Astrocyte (in vitro differentiated cells and primary cell): Measurements from ENCODE around the gene RPS2. TPM values are rescaled to one million over a fixed set of nuclear protein-coding genes. Genes with fewer than 3 reads are reported as not detected.

Experiments used
- DNase-seq: peaks from one replicate; pipeline ENCODE4 v3.0.0-alpha.2; 2010; ENCODE audit warnings: low read depth
- FAIRE-seq: peaks from 2 replicates; lab custom pipeline; 2011; peaks lifted over from hg19 to GRCh38; lab: Jason Lieb, UNC
- H2AFZ ChIP-seq: 2 replicates; pipeline ENCODE4 v1.6.0; 2012; ENCODE audit warnings: low read depth, low read length, inconsistent platforms
- H3K27ac ChIP-seq: 2 replicates; pipeline ENCODE4 v1.5.1; 2011; ENCODE audit warnings: low read depth, low read length, inconsistent platforms
- H3K27me3 ChIP-seq: 2 replicates; pipeline ENCODE4 v1.6.0; 2011; ENCODE audit warnings: low read length, inconsistent platforms; ENCODE audit not compliant: insufficient read depth
- H3K36me3 ChIP-seq: 2 replicates; pipeline ENCODE4 v1.5.1; 2011; ENCODE audit warnings: low read length, inconsistent platforms; ENCODE audit not compliant: insufficient read depth
- H3K4me1 ChIP-seq: 2 replicates; pipeline ENCODE4 v1.5.1; 2011; ENCODE audit warnings: low read length, inconsistent platforms; ENCODE audit not compliant: insufficient read depth
- H3K4me2 ChIP-seq: 2 replicates; pipeline ENCODE4 v1.6.0; 2012; ENCODE audit warnings: low read length, inconsistent platforms
- H3K4me3 ChIP-seq: 2 replicates; pipeline ENCODE4 v1.5.1; 2011; ENCODE audit warnings: low read depth, mild to moderate bottlenecking, low read length, inconsistent platforms; ENCODE audit not compliant: insufficient read depth
- H3K79me2 ChIP-seq: 2 replicates; pipeline ENCODE4 v1.6.0; 2012; ENCODE audit warnings: mild to moderate bottlenecking, low read length, inconsistent platforms; ENCODE audit not compliant: insufficient read depth
- H3K9ac ChIP-seq: 2 replicates; pipeline ENCODE4 v1.6.0; 2012; ENCODE audit warnings: mild to moderate bottlenecking, low read length, inconsistent platforms
- H3K9me3 ChIP-seq: 2 replicates; pipeline ENCODE4 v1.5.1; 2012; ENCODE audit warnings: low read depth, mild to moderate bottlenecking, low read length, inconsistent platforms; ENCODE audit not compliant: insufficient read depth
- H4K20me1 ChIP-seq: 2 replicates; pipeline ENCODE4 v1.6.0; 2012; ENCODE audit warnings: low read length, inconsistent platforms; ENCODE audit not compliant: insufficient read depth
- H3K27ac Mint-ChIP-seq: one replicate; pipeline ENCODE4 v1.8.0; 2021; ENCODE audit warnings: mild to moderate bottlenecking, mixed read lengths; ENCODE audit not compliant: unreplicated experiment
- H3K27me3 Mint-ChIP-seq: one replicate; pipeline ENCODE4 v1.8.0; 2021; ENCODE audit warnings: low read depth, mixed read lengths; ENCODE audit not compliant: unreplicated experiment
- H3K36me3 Mint-ChIP-seq: one replicate; pipeline ENCODE4 v1.8.0; 2021; ENCODE audit warnings: low read depth, mixed read lengths; ENCODE audit not compliant: unreplicated experiment
- H3K4me1 Mint-ChIP-seq: one replicate; pipeline ENCODE4 v1.8.0; 2021; ENCODE audit warnings: low read depth, mixed read lengths; ENCODE audit not compliant: unreplicated experiment
- H3K4me3 Mint-ChIP-seq: one replicate; pipeline ENCODE4 v1.8.0; 2021; ENCODE audit warnings: mild to moderate bottlenecking, moderate library complexity, mixed read lengths; ENCODE audit not compliant: unreplicated experiment
- H3K9me3 Mint-ChIP-seq: one replicate; pipeline ENCODE4 v1.8.0; 2021; ENCODE audit warnings: mild to moderate bottlenecking, mixed read lengths; ENCODE audit not compliant: unreplicated experiment
- EZH2 ChIP-seq: IDR thresholded peaks from 2 replicates; pipeline ENCODE4 v1.6.1; 2012; ENCODE audit warnings: mild to moderate bottlenecking, low read length, inconsistent platforms; ENCODE audit not compliant: insufficient read depth
- total RNA-seq: library from RNA; stranded (reverse); gene quantifications from 2 replicates; pipeline ENCODE4 v1.2.1, GENCODE V29; 2021
- TF ChIP-seq, protein P1 (sequence below): IDR thresholded peaks from 2 replicates; pipeline ENCODE4 v1.5.1; 2011; ENCODE audit warnings: low read depth, mild to moderate bottlenecking, inconsistent platforms, low read length, moderate library complexity; ENCODE audit not compliant: insufficient read depth

The RPS2 gene
- total RNA-seq, 1 donor from 2014 or later, result 2,534 TPM

DNA sequence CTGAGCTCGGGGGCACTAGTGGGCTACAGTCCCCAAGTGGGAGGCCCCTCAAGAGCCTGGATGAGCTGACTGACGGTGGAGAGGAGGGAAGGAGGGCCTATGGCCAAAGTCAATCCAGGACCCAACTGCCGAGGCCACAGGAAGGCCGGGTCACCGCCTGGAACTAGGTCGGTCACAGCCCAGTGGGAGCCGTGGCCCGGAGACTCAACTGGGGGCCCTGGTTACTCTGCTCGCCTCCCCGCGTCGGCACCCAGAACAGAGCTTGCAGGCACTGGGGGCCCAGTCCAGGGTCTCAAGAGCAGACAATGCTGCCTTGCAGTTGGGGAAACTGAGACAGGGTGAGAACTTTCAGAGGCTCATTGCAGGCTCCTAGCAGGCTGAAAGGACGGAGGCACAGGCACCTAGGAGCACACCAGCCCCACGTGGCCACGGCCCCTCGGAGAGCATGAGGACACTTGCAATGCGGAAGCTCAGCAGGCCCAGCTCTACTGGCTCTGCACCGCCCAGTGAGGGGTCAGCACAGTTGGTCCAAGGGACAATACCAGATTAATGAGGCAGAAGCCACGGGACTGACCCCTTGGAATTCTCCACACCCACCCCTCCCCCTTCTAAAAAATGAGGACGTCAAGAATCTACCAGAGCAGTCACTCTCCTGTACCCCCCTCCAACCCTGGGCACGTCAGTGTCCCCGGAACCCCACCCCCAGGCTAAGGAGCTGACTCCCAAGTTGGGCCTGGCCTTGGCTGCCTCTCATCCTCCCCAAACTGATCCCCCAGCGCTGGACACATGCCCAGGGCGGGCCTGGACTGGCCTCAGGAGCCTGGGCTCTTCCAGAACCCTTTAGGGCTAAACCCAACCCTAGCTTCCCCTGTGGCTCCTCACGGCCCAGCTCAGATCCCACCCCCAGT lies 48.6 kb downstream of the RPS2 start:
- peaks cover 51% of the 10 kb centered on the region for H3K27me3 ChIP-seq
- no peaks in the 10 kb centered on the region for H3K79me2 ChIP-seq
- H3K9me3 Mint-ChIP-seq, result no peaks in the 10 kb centered on the region
- H3K4me1 ChIP-seq, result no peaks in the 10 kb centered on the region
- H3K9me3 ChIP-seq, result no peaks in the 10 kb centered on the region
- no peaks in the 10 kb centered on the region for H3K36me3 ChIP-seq
- no peak overlapping the region for H3K27ac Mint-ChIP-seq
- H3K27me3 Mint-ChIP-seq, result peaks cover 51% of the 10 kb centered on the region
- H3K4me3 ChIP-seq, result no peak overlapping the region
- H3K4me3 Mint-ChIP-seq, result no peak overlapping the region
- H3K27ac ChIP-seq, result no peak overlapping the region
- no peak for DNase-seq
- no peak overlapping the region for H3K9ac ChIP-seq
- H2AFZ ChIP-seq, result no peak overlapping the region
- FAIRE-seq, result no peak
- TF ChIP-seq, protein P1, sequence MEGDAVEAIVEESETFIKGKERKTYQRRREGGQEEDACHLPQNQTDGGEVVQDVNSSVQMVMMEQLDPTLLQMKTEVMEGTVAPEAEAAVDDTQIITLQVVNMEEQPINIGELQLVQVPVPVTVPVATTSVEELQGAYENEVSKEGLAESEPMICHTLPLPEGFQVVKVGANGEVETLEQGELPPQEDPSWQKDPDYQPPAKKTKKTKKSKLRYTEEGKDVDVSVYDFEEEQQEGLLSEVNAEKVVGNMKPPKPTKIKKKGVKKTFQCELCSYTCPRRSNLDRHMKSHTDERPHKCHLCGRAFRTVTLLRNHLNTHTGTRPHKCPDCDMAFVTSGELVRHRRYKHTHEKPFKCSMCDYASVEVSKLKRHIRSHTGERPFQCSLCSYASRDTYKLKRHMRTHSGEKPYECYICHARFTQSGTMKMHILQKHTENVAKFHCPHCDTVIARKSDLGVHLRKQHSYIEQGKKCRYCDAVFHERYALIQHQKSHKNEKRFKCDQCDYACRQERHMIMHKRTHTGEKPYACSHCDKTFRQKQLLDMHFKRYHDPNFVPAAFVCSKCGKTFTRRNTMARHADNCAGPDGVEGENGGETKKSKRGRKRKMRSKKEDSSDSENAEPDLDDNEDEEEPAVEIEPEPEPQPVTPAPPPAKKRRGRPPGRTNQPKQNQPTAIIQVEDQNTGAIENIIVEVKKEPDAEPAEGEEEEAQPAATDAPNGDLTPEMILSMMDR, result no peak
- TF ChIP-seq EZH2, result no peak
- H3K4me1 Mint-ChIP-seq, result no peaks in the 10 kb centered on the region
- no peak overlapping the region for H3K4me2 ChIP-seq
- no peaks in the 10 kb centered on the region for H3K36me3 Mint-ChIP-seq
- no peaks in the 10 kb centered on the region for H4K20me1 ChIP-seq

DNA sequence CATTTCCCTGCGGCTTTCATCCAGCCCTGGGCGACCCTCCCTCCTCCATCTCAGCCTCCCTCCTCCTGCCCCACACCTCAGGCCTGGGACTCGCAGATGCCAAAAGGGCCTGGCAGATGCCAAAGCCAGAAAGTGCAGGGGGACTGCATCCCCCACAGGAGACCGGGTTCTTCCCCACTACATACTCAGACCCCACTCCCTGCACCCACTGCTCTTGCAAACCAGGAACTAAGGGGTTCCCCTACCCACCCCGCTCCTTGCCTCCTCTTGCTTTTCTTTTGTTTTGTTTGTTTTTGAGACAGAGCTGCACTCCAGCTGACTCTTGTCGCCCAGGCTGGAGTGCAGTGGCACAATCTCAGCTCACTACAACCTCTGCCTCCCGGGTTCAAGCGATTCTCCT lies 49.6 kb downstream of the RPS2 start:
- Histone ChIP-seq H3K4me3 (no peak overlapping the region), H3K27ac (no peak overlapping the region), H3K4me2 (no peak overlapping the region), H3K9ac (no peak overlapping the region), H2AFZ (no peak overlapping the region), H3K27me3 (peaks cover 42% of the 10 kb centered on the region), H3K4me1 (no peaks in the 10 kb centered on the region), H3K36me3 (no peaks in the 10 kb centered on the region), H3K9me3 (no peaks in the 10 kb centered on the region), H4K20me1 (no peaks in the 10 kb centered on the region), H3K79me2 (no peaks in the 10 kb centered on the region)
- DNase-seq (no peak), FAIRE-seq (no peak)
- TF ChIP-seq, protein P1, result no peak
- TF ChIP-seq EZH2, result no peak
- Mint-ChIP-seq H3K4me1 (no peaks in the 10 kb centered on the region), H3K27me3 (peaks cover 41% of the 10 kb centered on the region), H3K9me3 (no peaks in the 10 kb centered on the region), H3K4me3 (no peak overlapping the region), H3K36me3 (no peaks in the 10 kb centered on the region), H3K27ac (no peak overlapping the region)

DNA sequence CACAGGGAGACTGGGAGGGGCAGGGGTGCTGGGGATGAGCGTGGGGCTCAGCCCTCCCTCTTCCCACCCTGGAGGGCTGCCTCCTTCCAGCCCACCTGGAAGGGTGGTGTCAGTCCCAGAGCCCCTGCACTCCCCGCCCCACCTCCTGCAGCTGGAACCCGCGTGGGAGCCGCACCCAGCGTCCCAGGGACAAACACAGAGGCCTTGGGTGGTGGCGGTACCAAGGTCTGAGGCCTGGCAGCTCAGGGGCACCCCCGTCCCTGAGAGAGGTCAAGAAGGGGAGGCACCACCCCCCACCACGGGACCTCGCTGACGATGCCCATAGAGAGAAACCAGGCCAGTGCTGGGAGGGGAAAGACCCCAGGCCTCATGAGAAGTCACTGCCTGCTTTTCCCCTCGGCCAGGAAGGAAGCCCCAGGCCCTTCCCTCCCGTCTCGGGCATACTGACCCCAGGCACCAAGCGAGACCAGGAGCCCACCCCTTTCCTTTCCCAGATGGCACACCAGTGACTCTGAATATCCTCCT lies 50.5 kb downstream of the RPS2 start:
- no peak overlapping the region for H2AFZ ChIP-seq
- no peaks in the 10 kb centered on the region for H3K36me3 ChIP-seq
- H3K4me3 ChIP-seq, result no peak overlapping the region
- no peak for TF ChIP-seq EZH2
- TF ChIP-seq, protein P1, result no peak
- no peak overlapping the region for H3K9ac ChIP-seq
- no peaks in the 10 kb centered on the region for H3K9me3 Mint-ChIP-seq
- peaks cover 38% of the 10 kb centered on the region for H3K27me3 Mint-ChIP-seq
- FAIRE-seq, result no peak
- H3K27me3 ChIP-seq, result peaks cover 33% of the 10 kb centered on the region
- H3K4me1 Mint-ChIP-seq, result no peaks in the 10 kb centered on the region
- no peaks in the 10 kb centered on the region for H3K9me3 ChIP-seq
- H3K4me1 ChIP-seq, result no peaks in the 10 kb centered on the region
- no peak overlapping the region for H3K27ac ChIP-seq
- H3K79me2 ChIP-seq, result no peaks in the 10 kb centered on the region
- H3K36me3 Mint-ChIP-seq, result no peaks in the 10 kb centered on the region
- no peak overlapping the region for H3K4me3 Mint-ChIP-seq
- H3K4me2 ChIP-seq, result no peak overlapping the region
- no peak for DNase-seq
- H3K27ac Mint-ChIP-seq, result no peak overlapping the region
- no peaks in the 10 kb centered on the region for H4K20me1 ChIP-seq
